Hematopoietic multipotent progenitor cell treated with erythropoietin and hydrocortisone succinate and interleukin-3 and kit ligand, for 4 days (in vitro differentiated cells): ENCODE measurements around the gene PFKFB3.
A peak's percentile ranks its signal among the peaks of the same experiment; 100 is the strongest.
"Not testable (repeated sequence)": the region's sequence is repeated elsewhere in the genome, so short reads cannot be mapped to it uniquely, and the experiment has no call there.

Experiments used
- DNase-seq: peaks from one replicate; pipeline ENCODE4 v3.0.0-alpha.2; 2015

Gene PFKFB3

DNA sequence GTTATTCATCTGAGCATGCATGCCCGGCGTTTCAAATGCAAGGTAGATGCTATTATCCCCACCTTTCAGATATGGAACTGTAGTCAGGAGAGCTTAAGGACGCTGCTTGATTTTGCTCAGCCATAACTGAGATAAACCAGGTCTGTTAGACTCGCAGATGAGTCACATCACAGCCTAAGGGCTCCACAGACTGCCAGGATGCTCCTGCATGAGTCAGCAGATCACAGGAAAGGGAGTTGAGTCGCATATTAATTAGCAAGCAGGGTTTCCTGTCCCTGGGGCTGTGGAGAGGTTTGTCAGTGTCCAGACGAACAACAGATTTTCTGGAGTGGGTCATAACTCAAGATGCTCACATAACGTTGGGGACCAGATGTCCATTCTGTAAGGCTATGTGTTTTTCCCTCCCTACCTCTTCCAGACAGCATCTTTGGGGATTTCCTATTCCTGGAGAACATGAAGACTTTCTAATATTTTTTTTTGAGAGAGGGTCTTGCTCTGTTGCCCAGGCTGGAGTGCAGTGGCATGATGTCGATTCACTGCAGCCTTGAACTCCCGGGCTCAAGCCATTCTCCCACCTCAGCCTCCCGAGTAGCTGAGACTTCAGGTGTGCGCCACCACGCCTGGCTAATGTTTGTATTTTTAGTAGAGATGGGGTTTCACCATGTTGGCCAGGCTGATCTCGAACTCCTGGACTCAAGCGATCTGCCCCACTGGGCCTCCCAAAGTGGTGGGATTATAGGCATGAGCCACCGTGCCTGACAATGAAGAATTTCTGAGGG lies 36.7 kb downstream of the PFKFB3 start:
- peak; percentile 93 for DNase-seq

GRCh38 chr10:6240254-6240653 lies 37.5 kb downstream of the PFKFB3 start:
- DNase-seq: no peak

DNA sequence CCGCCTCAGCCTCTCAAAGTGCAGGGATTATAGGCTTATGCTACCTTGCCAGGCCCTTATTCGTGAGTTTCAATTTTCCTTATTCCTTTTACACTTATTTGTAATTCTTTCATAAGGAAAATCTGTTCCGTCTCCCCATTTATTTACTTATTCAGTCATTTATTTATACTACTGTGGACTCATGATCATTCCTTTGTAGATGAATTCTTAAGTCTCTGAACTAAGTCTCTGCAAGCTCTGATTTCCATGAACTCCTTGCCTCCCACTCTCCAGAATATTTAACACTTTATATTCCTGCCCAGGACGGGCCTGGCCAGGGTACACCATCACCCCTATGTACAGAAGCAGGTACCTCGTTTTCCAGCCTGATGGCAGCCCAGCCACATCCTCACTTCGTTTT lies 39.4 kb downstream of the PFKFB3 start:
- no peak for DNase-seq

DNA sequence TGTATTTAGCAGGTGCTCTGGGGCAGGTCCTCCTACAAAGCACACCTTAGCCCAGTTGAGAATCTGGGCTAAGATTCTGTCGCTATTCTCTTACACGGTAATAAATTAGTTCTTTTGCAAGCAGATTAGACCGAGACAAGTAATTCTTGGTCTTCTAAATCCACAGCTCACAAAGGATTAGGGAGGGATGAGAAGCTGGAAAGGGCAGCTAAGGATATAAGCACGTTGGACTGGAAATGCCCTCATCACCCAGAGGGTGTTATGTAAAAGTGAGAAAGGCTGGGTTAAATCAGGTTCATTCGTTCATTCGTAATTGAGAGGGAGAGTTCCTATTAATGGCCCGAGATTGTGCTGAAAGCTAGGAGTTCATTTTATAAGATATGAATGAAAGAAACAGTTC lies 41.8 kb downstream of the PFKFB3 start:
- DNase-seq: no peak

DNA sequence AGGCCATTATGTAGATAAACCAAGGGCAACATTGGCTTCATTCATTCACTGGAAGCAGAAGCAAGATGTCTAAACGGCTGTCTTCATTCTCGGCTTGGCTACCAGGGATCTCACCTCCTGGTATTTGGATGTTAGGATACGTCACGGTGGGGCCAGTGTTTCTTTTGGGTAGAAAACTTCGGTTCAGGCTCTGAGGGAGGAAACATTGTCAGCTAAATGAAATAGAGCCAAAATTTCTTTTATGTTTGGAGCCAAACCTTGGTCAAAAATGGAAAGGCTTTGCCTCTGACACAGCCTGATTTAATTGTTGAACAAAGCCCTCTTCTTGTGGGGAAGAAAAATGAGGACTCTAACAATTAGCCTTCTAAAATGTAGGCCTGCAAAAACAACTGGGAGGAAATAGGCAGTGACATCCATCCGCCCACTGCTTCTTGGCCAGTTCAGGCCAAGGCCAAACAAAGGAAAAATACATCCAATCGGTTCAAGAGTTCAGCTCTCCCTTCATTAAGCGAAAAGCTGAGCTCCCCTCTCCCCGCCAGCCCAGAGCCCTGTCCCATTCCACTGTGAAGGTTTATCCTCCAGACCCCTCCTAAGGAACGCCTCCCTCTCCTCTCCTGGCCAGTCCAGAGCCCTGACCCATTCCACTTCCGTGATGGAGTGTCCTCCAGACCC lies 44.4 kb downstream of the PFKFB3 start:
- no peak for DNase-seq

GRCh38 chr10:6248908-6249307 lies 46.2 kb downstream of the PFKFB3 start:
- not testable (repeated sequence) for DNase-seq

GRCh38 chr10:6249698-6250097 lies 47.0 kb downstream of the PFKFB3 start:
- DNase-seq: no peak

DNA sequence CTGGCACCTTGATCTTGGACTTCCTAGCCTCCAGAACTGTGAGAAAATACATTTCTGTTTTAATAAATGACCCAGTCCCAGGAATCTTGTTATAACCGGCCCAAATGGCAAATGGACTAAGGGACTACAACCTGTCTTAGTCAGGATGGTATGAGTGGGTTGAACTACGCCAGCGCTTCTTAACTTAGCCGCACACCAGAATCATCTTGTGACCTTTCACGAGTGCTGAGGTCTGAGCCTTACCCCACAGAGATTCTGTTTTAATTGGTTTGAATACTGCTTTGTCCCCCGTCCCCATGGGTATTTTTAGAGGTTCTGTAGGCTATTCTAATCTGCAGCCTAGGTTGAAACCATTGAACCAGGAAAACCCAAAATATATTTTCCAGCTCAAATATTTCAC lies 48.0 kb downstream of the PFKFB3 start:
- no peak for DNase-seq

DNA sequence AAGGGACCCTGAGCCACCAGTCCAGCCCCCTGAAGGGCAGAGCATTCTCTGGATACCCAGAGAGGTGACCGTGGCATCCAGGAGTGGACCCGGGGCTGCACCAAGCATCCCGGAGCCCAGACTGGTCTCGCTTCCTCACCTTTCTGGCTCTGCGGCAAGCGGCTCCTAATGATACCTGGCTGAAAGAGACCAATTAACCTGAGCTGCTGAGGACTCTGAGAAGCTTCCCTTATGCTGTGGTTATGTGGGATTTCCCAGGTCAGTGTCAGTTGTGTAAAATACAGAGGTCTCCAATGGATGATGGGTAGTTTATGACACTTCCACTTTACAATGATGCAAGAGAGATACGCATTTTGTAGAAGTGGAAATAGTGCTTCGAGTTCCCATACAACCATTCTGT lies 51.5 kb downstream of the PFKFB3 start:
- no peak for DNase-seq

DNA sequence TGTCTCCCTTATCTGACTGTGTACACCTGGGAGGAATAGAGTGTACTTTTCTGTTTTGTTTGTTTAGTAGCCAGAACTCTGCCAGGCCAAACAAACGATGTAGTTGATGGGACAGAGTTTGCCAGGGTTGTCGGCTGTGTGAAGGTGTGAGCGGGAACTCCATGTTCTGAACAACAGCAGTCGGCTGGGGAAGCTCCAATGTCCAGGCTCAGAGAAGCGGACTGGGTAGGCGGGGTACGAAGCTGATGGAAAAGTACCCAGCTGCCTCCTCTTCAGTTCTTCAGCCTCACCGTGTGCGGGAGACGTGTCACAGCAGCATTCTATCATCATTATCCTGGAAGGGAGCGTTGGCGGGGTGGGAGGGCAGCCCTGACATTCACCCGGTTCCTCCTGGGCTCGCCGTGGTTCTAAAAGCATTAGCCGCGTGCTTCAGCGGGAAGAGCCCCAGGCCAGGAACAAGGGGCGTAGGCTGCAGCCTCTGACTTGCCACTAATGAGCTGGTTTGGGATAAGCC lies 52.9 kb downstream of the PFKFB3 start:
- DNase-seq: no peak

GRCh38 chr10:6256439-6256838 lies 53.7 kb downstream of the PFKFB3 start:
- DNase-seq: no peak

DNA sequence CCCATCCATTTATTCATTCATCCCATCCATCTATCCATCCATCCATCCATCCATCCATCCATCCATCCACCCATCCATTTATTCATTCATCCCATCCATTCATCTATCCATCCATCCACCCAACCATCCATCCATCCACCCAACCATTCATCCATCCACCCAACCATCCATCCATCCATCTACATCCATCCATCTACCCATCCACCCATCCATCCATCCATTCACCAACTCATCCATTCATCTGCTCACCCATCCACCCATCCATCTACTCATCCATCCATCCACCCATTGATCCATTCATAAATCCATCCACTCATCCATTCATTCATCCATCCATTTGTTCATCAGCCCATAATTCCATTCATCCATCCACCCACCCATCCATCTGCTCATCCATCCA lies 56.4 kb downstream of the PFKFB3 start:
- DNase-seq: no peak

DNA sequence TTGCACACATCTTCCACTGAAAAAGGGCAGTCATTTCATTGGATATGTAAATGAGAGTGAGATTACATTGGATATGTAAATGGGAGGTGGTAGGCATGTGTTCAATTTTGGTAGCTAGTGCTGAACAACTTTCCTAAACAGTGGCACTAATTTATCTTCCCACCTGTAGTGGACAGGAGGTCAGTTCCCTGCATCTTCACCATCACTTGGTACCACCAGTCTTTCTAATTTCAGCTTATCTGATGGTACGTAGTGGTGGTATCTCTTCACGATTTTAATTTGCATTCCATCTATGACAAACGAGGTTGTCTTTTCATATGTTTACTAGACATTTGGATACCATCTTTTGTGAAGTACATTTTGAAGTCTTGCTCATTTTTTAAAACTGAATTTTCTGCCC lies 58.1 kb downstream of the PFKFB3 start:
- no peak for DNase-seq

DNA sequence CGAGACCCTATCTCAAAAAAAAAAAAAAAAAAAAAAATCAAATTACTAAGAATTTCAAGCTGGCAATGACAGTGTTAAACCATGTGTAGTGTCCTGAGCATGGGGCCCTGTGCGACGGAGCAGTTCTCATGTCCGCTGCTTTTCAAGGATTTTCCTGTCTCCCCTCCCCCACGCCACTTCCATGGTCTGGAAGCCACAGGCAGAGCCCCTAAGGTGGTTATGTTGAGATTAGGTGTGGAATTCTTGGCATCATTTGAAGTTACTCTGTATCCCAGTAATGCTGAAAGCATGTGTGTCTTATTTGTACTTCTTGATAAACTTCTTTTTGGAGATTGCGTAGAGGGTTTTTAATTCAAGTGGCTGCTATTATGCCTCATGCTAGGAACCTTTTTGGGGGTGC lies 65.2 kb downstream of the PFKFB3 start:
- DNase-seq: no peak

- DNase-seq: no peak
Measured at GRCh38 chr10:6269432-6269831, 66.7 kb downstream of the PFKFB3 start.

GRCh38 chr10:6269953-6270867 lies 67.5 kb downstream of the PFKFB3 start:
- peak; percentile 61 for DNase-seq

DNA sequence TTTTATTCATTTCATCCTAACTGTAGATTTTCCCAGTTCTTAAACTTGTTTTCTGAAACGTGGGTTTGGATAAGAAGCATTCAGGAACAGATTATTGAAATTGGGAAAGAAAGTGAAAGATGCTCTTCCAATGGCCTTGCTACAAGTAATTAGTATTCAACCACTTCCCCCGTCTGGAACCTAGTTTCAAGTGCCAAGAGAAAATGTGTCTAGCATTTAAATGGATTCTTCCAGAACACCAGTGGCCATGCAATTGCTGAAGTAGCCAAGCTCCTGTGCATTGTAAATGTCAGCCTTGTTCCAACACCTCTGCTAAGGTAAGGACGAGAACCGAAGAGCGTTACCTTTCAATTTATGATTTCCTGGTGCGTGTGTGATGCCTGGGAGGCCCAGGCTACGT lies 68.2 kb downstream of the PFKFB3 start:
- DNase-seq: no peak

GRCh38 chr10:6271663-6272062 lies 68.9 kb downstream of the PFKFB3 start:
- DNase-seq: no peak

- DNase-seq: no peak
Measured at GRCh38 chr10:6272126-6272525, 69.4 kb downstream of the PFKFB3 start.

GRCh38 chr10:6273351-6273750 lies 70.6 kb downstream of the PFKFB3 start:
- DNase-seq: no peak

DNA sequence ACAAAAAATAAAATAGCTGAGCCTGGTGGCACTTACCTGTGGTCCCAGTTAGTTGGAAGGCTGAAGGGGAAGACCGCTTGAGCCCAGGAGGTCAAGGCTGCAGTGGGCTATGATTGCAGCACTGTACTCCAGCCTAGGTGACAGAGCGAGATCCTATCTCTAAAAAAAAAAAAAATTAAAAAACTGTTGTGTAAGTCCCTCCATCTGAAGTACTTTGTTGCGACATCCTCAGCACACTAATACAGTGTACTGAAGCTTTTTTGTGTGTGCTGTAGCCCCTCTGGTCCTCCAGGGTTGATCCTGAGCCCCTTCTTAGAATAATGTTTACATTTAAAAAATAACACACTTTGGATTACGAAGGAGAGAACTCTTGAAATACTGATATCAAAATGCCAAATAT lies 71.3 kb downstream of the PFKFB3 start:
- peak; percentile 78 for DNase-seq

GRCh38 chr10:6274484-6274883 lies 71.8 kb downstream of the PFKFB3 start:
- DNase-seq: no peak
